Stimulated activated naive B cell treated with anti-CD40 and anti-IgM and Interleukin-4, amounts not matched to agents 10 μg/mL and 1 μg/mL and 100 μg/mL, for 72 hours (primary cell): ENCODE results near the gene FLT3.

Experiments used
- ATAC-seq, 2 donors: fragments of 150-1000 bp; cut with Tn5 transposase; replicated peaks; 2 replicates each; pipeline ENCODE4 v1.10.0; 2021; ENCODE audit warnings: moderate library complexity in 1 of 2
- DNase-seq: peaks from one replicate; pipeline ENCODE4 v3.0.0; 2021
- H3K27ac Mint-ChIP-seq: one replicate; pipeline ENCODE4 v1.8.0; 2022; ENCODE audit warnings: mild to moderate bottlenecking, mixed read lengths
- H3K27me3 Mint-ChIP-seq, 2 donors: one replicate each; pipeline ENCODE4 v1.8.0; 2022; ENCODE audit warnings: mixed read lengths in 2 of 2
- H3K36me3 Mint-ChIP-seq, 2 donors: one replicate each; pipeline ENCODE4 v1.8.0; 2022; ENCODE audit warnings: mixed read lengths in 2 of 2, mild to moderate bottlenecking in 1 of 2
- H3K4me1 Mint-ChIP-seq, 2 donors: one replicate each; pipeline ENCODE4 v1.8.0; 2022; ENCODE audit warnings: mixed read lengths in 2 of 2, mild to moderate bottlenecking in 1 of 2
- H3K4me3 Mint-ChIP-seq, 2 donors: one replicate each; pipeline ENCODE4 v1.8.0; 2022; ENCODE audit warnings: mild to moderate bottlenecking in 2 of 2, mixed read lengths in 2 of 2, moderate library complexity in 1 of 2
- H3K9me3 Mint-ChIP-seq, 2 donors: one replicate each; pipeline ENCODE4 v1.8.0; 2022; ENCODE audit warnings: mixed read lengths in 2 of 2, mild to moderate bottlenecking in 1 of 2

Gene FLT3

GRCh38 chr13:27985600-27985999 lies 114.8 kb downstream of the FLT3 start:
- Mint-ChIP-seq H3K27me3 (peaks cover 35 to 40% of the 10 kb centered on the region in 2 donors), H3K4me1 (peaks cover 3 to 12% of the 10 kb centered on the region in 2 donors), H3K36me3 (no peaks in the 10 kb centered on the region), H3K27ac (no peak overlapping the region), H3K4me3 (no peak overlapping the region), H3K9me3 (no peaks in the 10 kb centered on the region)
- no peak for DNase-seq
- no peak for ATAC-seq

- Mint-ChIP-seq H3K9me3 (no peaks in the 10 kb centered on the region), H3K4me3 (no peak overlapping the region), H3K27me3 (peaks cover 61 to 67% of the 10 kb centered on the region in 2 donors), H3K27ac (no peak overlapping the region), H3K4me1 (peaks cover 18 to 41% of the 10 kb centered on the region in 2 donors), H3K36me3 (peaks cover 0 to 3% of the 10 kb centered on the region in 2 donors)
- ATAC-seq, result no peak
- no peak for DNase-seq
Measured at GRCh38 chr13:27982361-27982760, 118.0 kb downstream of the FLT3 start.

- DNase-seq, result no peak
- H3K4me3 Mint-ChIP-seq, result peak overlapping the region; percentile 52 to 76
- no peaks in the 10 kb centered on the region for H3K9me3 Mint-ChIP-seq
- H3K27ac Mint-ChIP-seq, result no peak overlapping the region
- H3K36me3 Mint-ChIP-seq, result peaks cover 0 to 3% of the 10 kb centered on the region in 2 donors
- H3K27me3 Mint-ChIP-seq, result peaks cover 67 to 79% of the 10 kb centered on the region in 2 donors
- peaks cover 18 to 47% of the 10 kb centered on the region in 2 donors for H3K4me1 Mint-ChIP-seq
- no peak for ATAC-seq
Measured at GRCh38 chr13:27981006-27981708, 119.2 kb downstream of the FLT3 start.

- ATAC-seq, result peak in 1 of 2 donors; percentile 22
- H3K27ac Mint-ChIP-seq, result no peak overlapping the region
- peaks cover 22 to 54% of the 10 kb centered on the region in 2 donors for H3K4me1 Mint-ChIP-seq
- peak overlapping the region; percentile 63 to 76 for H3K4me3 Mint-ChIP-seq
- H3K36me3 Mint-ChIP-seq, result peaks cover 0 to 3% of the 10 kb centered on the region in 2 donors
- DNase-seq, result no peak
- H3K27me3 Mint-ChIP-seq, result peaks cover 75 to 87% of the 10 kb centered on the region in 2 donors
- H3K9me3 Mint-ChIP-seq, result no peaks in the 10 kb centered on the region
Measured at GRCh38 chr13:27980280-27980998, 119.9 kb downstream of the FLT3 start.

- Mint-ChIP-seq H3K36me3 (peaks cover 0 to 3% of the 10 kb centered on the region in 2 donors), H3K4me3 (peak overlapping the region; percentile 63 to 76), H3K9me3 (no peaks in the 10 kb centered on the region), H3K27me3 (peaks cover 81 to 93% of the 10 kb centered on the region in 2 donors), H3K4me1 (peaks cover 24 to 60% of the 10 kb centered on the region in 2 donors), H3K27ac (peak overlapping the region; percentile 80)
- ATAC-seq (no peak), DNase-seq (no peak)
Measured at GRCh38 chr13:27979765-27980279, 120.6 kb downstream of the FLT3 start.

GRCh38 chr13:27979001-27979643 lies 121.3 kb downstream of the FLT3 start:
- DNase-seq (no peak), ATAC-seq (no peak)
- no peaks in the 10 kb centered on the region for H3K9me3 Mint-ChIP-seq
- peak overlapping the region; percentile 80 for H3K27ac Mint-ChIP-seq
- peaks cover 85 to 96% of the 10 kb centered on the region in 2 donors for H3K27me3 Mint-ChIP-seq
- H3K36me3 Mint-ChIP-seq, result peaks cover 0 to 3% of the 10 kb centered on the region in 2 donors
- peaks cover 24 to 60% of the 10 kb centered on the region in 2 donors for H3K4me1 Mint-ChIP-seq
- H3K4me3 Mint-ChIP-seq, result peak overlapping the region; percentile 63 to 76

- ATAC-seq (no peak), DNase-seq (no peak)
- Mint-ChIP-seq H3K27me3 (peaks cover 87 to 100% of the 10 kb centered on the region in 2 donors), H3K9me3 (no peaks in the 10 kb centered on the region), H3K27ac (peak overlapping the region; percentile 70), H3K36me3 (peaks cover 0 to 3% of the 10 kb centered on the region in 2 donors), H3K4me1 (peaks cover 24 to 60% of the 10 kb centered on the region in 2 donors), H3K4me3 (peak overlapping the region; percentile 60 to 72)
Measured at GRCh38 chr13:27978301-27978968, 121.9 kb downstream of the FLT3 start.

- ATAC-seq (no peak), DNase-seq (no peak)
- Mint-ChIP-seq H3K9me3 (no peaks in the 10 kb centered on the region), H3K4me1 (peaks cover 24 to 60% of the 10 kb centered on the region in 2 donors), H3K36me3 (peaks cover 0 to 3% of the 10 kb centered on the region in 2 donors), H3K4me3 (peak overlapping the region; percentile 60 to 68), H3K27me3 (peaks cover 86 to 98% of the 10 kb centered on the region in 2 donors), H3K27ac (peak overlapping the region; percentile 95)
Measured at GRCh38 chr13:27977476-27978300, 122.7 kb downstream of the FLT3 start.

GRCh38 chr13:27976362-27977091 lies 123.8 kb downstream of the FLT3 start:
- ATAC-seq (no peak), DNase-seq (no peak)
- H3K4me1 Mint-ChIP-seq, result peaks cover 24 to 57% of the 10 kb centered on the region in 2 donors
- no peak overlapping the region for H3K27ac Mint-ChIP-seq
- H3K36me3 Mint-ChIP-seq, result peaks cover 0 to 3% of the 10 kb centered on the region in 2 donors
- H3K27me3 Mint-ChIP-seq, result peaks cover 76 to 96% of the 10 kb centered on the region in 2 donors
- H3K4me3 Mint-ChIP-seq, result no peak overlapping the region
- H3K9me3 Mint-ChIP-seq, result no peaks in the 10 kb centered on the region

GRCh38 chr13:27975564-27976361 lies 124.6 kb downstream of the FLT3 start:
- peaks cover 24 to 56% of the 10 kb centered on the region in 2 donors for H3K4me1 Mint-ChIP-seq
- peak overlapping the region; percentile 68 for H3K27ac Mint-ChIP-seq
- DNase-seq (no peak), ATAC-seq (peak in 1 of 2 donors; percentile 16)
- H3K4me3 Mint-ChIP-seq, result peak overlapping the region in 1 of 2 donors; percentile 59
- H3K9me3 Mint-ChIP-seq, result no peaks in the 10 kb centered on the region
- peaks cover 0 to 3% of the 10 kb centered on the region in 2 donors for H3K36me3 Mint-ChIP-seq
- peaks cover 76 to 96% of the 10 kb centered on the region in 2 donors for H3K27me3 Mint-ChIP-seq

GRCh38 chr13:27973961-27974662 lies 126.3 kb downstream of the FLT3 start:
- peaks cover 0 to 3% of the 10 kb centered on the region in 2 donors for H3K36me3 Mint-ChIP-seq
- peaks cover 30 to 55% of the 10 kb centered on the region in 2 donors for H3K4me1 Mint-ChIP-seq
- DNase-seq (no peak), ATAC-seq (no peak)
- peaks cover 76 to 96% of the 10 kb centered on the region in 2 donors for H3K27me3 Mint-ChIP-seq
- H3K4me3 Mint-ChIP-seq, result no peak overlapping the region
- H3K9me3 Mint-ChIP-seq, result no peaks in the 10 kb centered on the region
- no peak overlapping the region for H3K27ac Mint-ChIP-seq
